IMR-90 (cell line): ENCODE measurements around the gene KIF16B. TPM values are rescaled to one million over a fixed set of nuclear protein-coding genes. Genes with fewer than 3 reads are reported as not detected.

Source experiments
- ATAC-seq: fragments of 200-7000 bp; cut with Tn5 transposase; 2 replicates; pipeline ENCODE4 v1.9.1; 2020; ENCODE audit warnings: low read depth, mild to moderate bottlenecking, moderate library complexity
- BruUV-seq: library from RNA; stranded (reverse); fragments of 400-500 nt; replicated peaks from 2 replicates; lab custom pipeline; 2021; lab: Mats Ljungman, UMichigan
- CTCF ChIA-PET: fragments of 300-600 bp; formaldehyde crosslinking; extraction: SDS; loops from one replicate; lab custom pipeline; 2021; ENCODE audit warnings: antibody characterized with exemption; lab: Yijun Ruan, JAX
- POLR2A ChIA-PET: fragments of 300-600 bp; sonication (Branson Sonifier 250); formaldehyde crosslinking; loops from one replicate; lab custom pipeline; 2022; ENCODE audit warnings: antibody characterized with exemption; ENCODE audit not compliant: unreplicated experiment; lab: Charles Lee
- DNase-seq: peaks from one replicate; pipeline ENCODE4 v3.0.0; 2013
- H2AFZ ChIP-seq: replicated peaks from 2 replicates; pipeline ENCODE3; 2013; ENCODE audit warnings: low read length, mild to moderate bottlenecking; ENCODE audit not compliant: poor library complexity
- H2AK5ac ChIP-seq: 2 replicates; pipeline ENCODE4 v1.6.1; 2013; ENCODE audit warnings: low read depth, low read length, inconsistent platforms
- H2AK9ac ChIP-seq: replicated peaks from 2 replicates; pipeline ENCODE3; 2013; ENCODE audit warnings: mild to moderate bottlenecking, low read depth, low read length, moderate library complexity; ENCODE audit not compliant: poor library complexity
- H2BK120ac ChIP-seq: 2 replicates; pipeline ENCODE4 v1.6.1; 2013; ENCODE audit warnings: low read depth, low read length, inconsistent platforms
- H2BK15ac ChIP-seq: 3 replicates; pipeline ENCODE4 v1.6.1; 2013; ENCODE audit warnings: low read depth, low read length, inconsistent platforms
- H2BK20ac ChIP-seq: 2 replicates; pipeline ENCODE4 v1.6.1; 2013; ENCODE audit warnings: low read depth, mild to moderate bottlenecking, inconsistent platforms, low read length, moderate library complexity
- H2BK5ac ChIP-seq: 2 replicates; pipeline ENCODE4 v1.6.1; 2013; ENCODE audit warnings: mild to moderate bottlenecking, low read depth, low read length, inconsistent platforms; ENCODE audit not compliant: poor library complexity, severe bottlenecking
- H3K14ac ChIP-seq: replicated peaks from 2 replicates; pipeline ENCODE4 v1.6.1; 2013; ENCODE audit warnings: low read depth, low read length, inconsistent platforms
- H3K18ac ChIP-seq: 2 replicates; pipeline ENCODE4 v1.6.1; 2013; ENCODE audit warnings: low read depth, low read length, control low read depth
- H3K23ac ChIP-seq: 2 replicates; pipeline ENCODE4 v1.6.1; 2013; ENCODE audit warnings: low read depth, low read length, inconsistent platforms
- H3K27ac ChIP-seq: 2 replicates; pipeline ENCODE4 v1.5.1; 2013; ENCODE audit warnings: mild to moderate bottlenecking, control low read depth, low read length; ENCODE audit not compliant: insufficient read depth
- H3K27me3 ChIP-seq: 2 replicates; pipeline ENCODE4 v1.6.1; 2013; ENCODE audit warnings: low read length; ENCODE audit not compliant: control insufficient read depth, insufficient read depth
- H3K36me3 ChIP-seq: 2 replicates; pipeline ENCODE4 v1.6.1; 2013; ENCODE audit warnings: low read length, mixed read lengths; ENCODE audit not compliant: control insufficient read depth, insufficient read depth
- H3K4ac ChIP-seq: 2 replicates; pipeline ENCODE4 v1.6.1; 2013; ENCODE audit warnings: low read depth, low read length, inconsistent platforms
- H3K4me1 ChIP-seq: 2 replicates; pipeline ENCODE4 v1.6.1; 2013; ENCODE audit warnings: low read length, mixed read lengths; ENCODE audit not compliant: control insufficient read depth, insufficient read depth
- H3K4me2 ChIP-seq: 2 replicates; pipeline ENCODE4 v1.6.1; 2013; ENCODE audit warnings: low read depth, mild to moderate bottlenecking, control low read depth, low read length, moderate library complexity
- H3K4me3 ChIP-seq: 2 replicates; pipeline ENCODE4 v1.5.1; 2013; ENCODE audit warnings: low read depth, mild to moderate bottlenecking, control low read depth, low read length, moderate library complexity; ENCODE audit not compliant: insufficient read depth
- H3K56ac ChIP-seq: 2 replicates; pipeline ENCODE4 v1.6.1; 2013; ENCODE audit warnings: low read length, inconsistent platforms; ENCODE audit not compliant: insufficient read depth; ENCODE audit errors: extremely low read depth
- H3K79me1 ChIP-seq, 2 experiments: 2 replicates each; pipeline ENCODE4 v1.6.1; 2013; ENCODE audit warnings: low read length in 2 of 2, inconsistent platforms in 1 of 2, low read depth in 1 of 2
- H3K9ac ChIP-seq: 2 replicates; pipeline ENCODE4 v1.6.1; 2013; ENCODE audit warnings: low read depth, low read length, control low read depth
- H3K9me1 ChIP-seq: 2 replicates; pipeline ENCODE4 v1.6.1; 2013; ENCODE audit warnings: low read length, inconsistent platforms; ENCODE audit not compliant: insufficient read depth
- H3K9me3 ChIP-seq: 2 replicates; pipeline ENCODE4 v1.6.1; 2013; ENCODE audit warnings: low read length; ENCODE audit not compliant: control insufficient read depth, insufficient read depth
- H4K20me1 ChIP-seq: 2 replicates; pipeline ENCODE4 v1.6.1; 2013; ENCODE audit warnings: low read length, inconsistent platforms; ENCODE audit not compliant: insufficient read depth
- H4K5ac ChIP-seq: 2 replicates; pipeline ENCODE4 v1.6.1; 2013; ENCODE audit warnings: mild to moderate bottlenecking, low read depth, low read length, control low read depth
- H4K8ac ChIP-seq, 2 experiments: 2 replicates each; pipeline ENCODE4 v1.6.1; 2013; ENCODE audit warnings: low read depth in 2 of 2, low read length in 2 of 2, control low read depth in 1 of 2, inconsistent platforms in 1 of 2
- H4K91ac ChIP-seq: 2 replicates; pipeline ENCODE4 v1.6.1; 2013; ENCODE audit warnings: low read depth, low read length, inconsistent platforms; ENCODE audit not compliant: insufficient read depth
- CEBPB ChIP-seq: IDR thresholded peaks from 2 replicates; pipeline ENCODE4 v1.6.1; 2012; ENCODE audit warnings: low read depth, low read length, improper control_type of control experiment
- MAZ ChIP-seq: IDR thresholded peaks from 2 replicates; pipeline ENCODE4 v1.6.1; 2012; ENCODE audit warnings: low read depth, mild to moderate bottlenecking, low read length, improper control_type of control experiment, moderate library complexity, borderline replicate concordance
- MXI1 ChIP-seq: IDR thresholded peaks from 2 replicates; pipeline ENCODE4 v1.6.1; 2012; ENCODE audit warnings: low read depth, mild to moderate bottlenecking, low read length, moderate library complexity, borderline replicate concordance
- NFE2L2 ChIP-seq: fragments of 150-350 bp; IDR thresholded peaks from 2 replicates; pipeline ENCODE4 v1.6.1; 2016; ENCODE audit warnings: low read depth, mild to moderate bottlenecking, low read length
- RCOR1 ChIP-seq: IDR thresholded peaks from 2 replicates; pipeline ENCODE4 v1.6.1; 2012; ENCODE audit warnings: mild to moderate bottlenecking, low read length, improper control_type of control experiment; ENCODE audit not compliant: insufficient replicate concordance
- WGBS, 2 experiments: methylation state at CpG; one replicate each; pipeline versions ENCODE4 v1.1.5 to v1.1.7; 2013; ENCODE audit warnings: missing lambda C conversion rate in 2 of 2; ENCODE audit not compliant: insufficient read length in 1 of 2; ENCODE audit errors: extremely low coverage in 2 of 2; 5-methylcytosine and 5-hydroxymethylcytosine counted together
- dilution Hi-C: fragments of 300-500 bp; cut with HindIII; formaldehyde crosslinking; loops from one replicate; pipeline ENCODE4 v1.14.3; 2018; ENCODE audit warnings: low sequenced_read_pairs; ENCODE audit not compliant: unreplicated experiment
- in situ Hi-C: fragments of 300-500 bp; cut with MboI; formaldehyde crosslinking; loops from 3 replicates; pipeline ENCODE4 v1.14.3; 2019; ENCODE audit warnings: low sequenced_read_pairs, inconsistent platforms, mixed read lengths
- intact Hi-C: fragments of 100-400 bp; cut with micrococcal nuclease; formaldehyde crosslinking; loops from 2 replicates; pipeline ENCODE4 v1.10.0; 2022
- polyA plus RNA-seq, 3 experiments: library from polyadenylated mRNA; depleted of rRNA; stranded (reverse); fragments of >200 nt; gene quantifications; 2 replicates each; pipeline ENCODE4 v1.2.3, GENCODE V29; 2012; ENCODE audit warnings: low replicate concordance in 1 of 3
- total RNA-seq: library from RNA; depleted of rRNA; stranded (reverse); fragments of >200 nt; gene quantifications from 2 replicates; pipeline ENCODE4 v1.2.3, GENCODE V29; 2012
- TF ChIP-seq, protein P1 (sequence below): fragments of 150-350 bp; IDR thresholded peaks from 2 replicates; pipeline ENCODE4 v1.6.1; 2017; ENCODE audit warnings: mild to moderate bottlenecking, antibody characterized with exemption, low read length, low read depth

The KIF16B gene
- total and polyA plus RNA-seq, 2 of the 4 experiments (the other 2 are of a cell fraction): 4.7 to 10.0 TPM

DNA sequence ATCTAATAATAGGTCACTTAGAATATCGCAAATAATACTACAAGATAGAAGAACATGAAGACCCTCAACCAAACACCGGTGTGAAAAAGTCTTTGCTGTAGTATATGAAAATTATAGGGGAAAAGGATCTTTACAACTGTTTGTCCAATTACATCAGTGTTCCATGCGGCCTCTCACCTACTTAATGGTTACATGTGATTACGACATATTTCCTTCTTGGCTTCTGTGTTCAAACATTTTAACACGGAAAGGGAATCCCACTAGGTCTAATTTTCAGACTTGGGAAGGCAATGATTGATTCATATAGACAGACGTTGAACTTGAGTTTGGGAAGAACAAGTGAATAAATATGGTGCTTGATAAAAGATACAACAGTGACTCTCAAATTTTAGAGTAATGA is 273.4 kb downstream of the KIF16B start:
- Histone ChIP-seq H3K14ac (no peak overlapping the region), H3K4me3 (no peak overlapping the region), H3K4ac (no peak overlapping the region), H2BK120ac (no peak overlapping the region), H3K23ac (no peak overlapping the region), H3K36me3 (no peaks in the 10 kb centered on the region), H3K56ac (no peak overlapping the region), H3K27ac (no peak overlapping the region), H2AK9ac (no peak overlapping the region), H3K27me3 (no peaks in the 10 kb centered on the region), H3K9ac (no peak overlapping the region), H2AK5ac (no peak overlapping the region), H4K91ac (no peak overlapping the region), H3K4me2 (no peak overlapping the region), H3K9me1 (no peaks in the 10 kb centered on the region), H4K5ac (no peak overlapping the region), H3K9me3 (peaks cover 3% of the 10 kb centered on the region; the same call in 1 of the 2 replicates), H4K20me1 (no peaks in the 10 kb centered on the region), H4K8ac (no peak overlapping the region), H3K4me1 (peaks cover 3% of the 10 kb centered on the region; the same call in 1 of the 2 replicates), H3K79me1 (no peaks in the 10 kb centered on the region), H2AFZ (no peak overlapping the region), H2BK5ac (no peak overlapping the region), H2BK15ac (no peak overlapping the region), H3K18ac (no peak overlapping the region), H2BK20ac (no peak overlapping the region)
- ChIA-PET CTCF (no interaction called here), POLR2A (no interaction called here)
- in situ Hi-C loops (no loop called here), dilution Hi-C loops (no loop called here), intact Hi-C loops (no loop called here)
- TF ChIP-seq MAZ (no peak), CEBPB (peak; percentile 80), RCOR1 (no peak), MXI1 (no peak), NFE2L2 (no peak)
- TF ChIP-seq, protein P1, sequence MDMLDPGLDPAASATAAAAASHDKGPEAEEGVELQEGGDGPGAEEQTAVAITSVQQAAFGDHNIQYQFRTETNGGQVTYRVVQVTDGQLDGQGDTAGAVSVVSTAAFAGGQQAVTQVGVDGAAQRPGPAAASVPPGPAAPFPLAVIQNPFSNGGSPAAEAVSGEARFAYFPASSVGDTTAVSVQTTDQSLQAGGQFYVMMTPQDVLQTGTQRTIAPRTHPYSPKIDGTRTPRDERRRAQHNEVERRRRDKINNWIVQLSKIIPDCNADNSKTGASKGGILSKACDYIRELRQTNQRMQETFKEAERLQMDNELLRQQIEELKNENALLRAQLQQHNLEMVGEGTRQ: no peak
- ATAC-seq (no peak), DNase-seq (no peak)
- no CpG with 5 or more reads among the region's 6 CpGs for WGBS, 2 experiments
- BruUV-seq: no TSS peak
